Loucy (cell line): ENCODE data around the gene VAMP4.

Experiments used
- CTCF ChIP-seq: fragments of 200-600 bp; sonication (generic); conservative IDR thresholded peaks from 2 replicates; pipeline ENCODE4 v1.5.1; 2014; ENCODE audit warnings: mild to moderate bottlenecking, antibody characterized with exemption, low read length
- EZH2phosphoT487 ChIP-seq: fragments of 200-600 bp; IDR thresholded peaks from 2 replicates; pipeline ENCODE4 v1.6.1; 2018; ENCODE audit warnings: antibody characterized with exemption, mild to moderate bottlenecking, moderate library complexity, borderline replicate concordance

DNA sequence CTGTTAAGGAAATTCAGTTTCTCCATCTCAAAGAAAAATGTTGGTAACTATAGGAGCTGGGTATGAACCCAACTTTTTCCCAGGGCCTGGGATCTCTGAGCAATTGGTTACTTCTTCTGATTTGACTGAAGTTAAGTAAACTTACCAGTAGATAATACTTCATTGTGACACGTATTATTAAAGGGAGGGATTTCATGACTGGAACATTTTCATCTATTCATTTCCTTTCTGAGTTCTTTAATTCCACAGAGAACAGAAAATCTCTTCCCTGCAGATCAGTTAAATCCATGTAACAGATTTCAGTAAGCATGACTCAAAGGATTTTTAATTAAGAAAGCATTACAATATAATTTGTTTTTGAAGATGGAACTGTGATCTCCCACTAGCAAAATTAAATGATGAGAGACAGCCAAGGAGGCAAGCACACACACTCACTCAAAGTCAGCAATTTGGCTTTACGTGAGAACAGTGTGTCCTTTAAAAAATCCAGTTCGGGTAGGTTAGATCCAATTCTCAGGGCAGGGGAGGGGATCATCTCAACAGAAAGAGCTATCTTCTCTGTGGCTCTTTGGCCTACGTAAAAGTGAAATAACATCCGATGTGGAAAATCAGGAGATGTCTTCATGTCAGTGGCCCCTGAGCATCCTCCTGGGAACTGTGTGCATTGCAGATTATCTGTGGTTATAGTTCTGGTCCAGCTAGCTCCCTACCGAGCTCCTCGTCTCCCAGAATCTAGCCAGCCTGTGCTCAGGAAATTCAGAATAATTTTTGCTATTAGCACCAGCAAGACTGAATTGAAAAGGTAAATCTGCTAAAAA lies 78.6 kb downstream of the VAMP4 start:
- TF ChIP-seq CTCF (no peak), EZH2phosphoT487 (no peak)
